ENCODE data around the gene NRP1.

NRP1 gene

DNA sequence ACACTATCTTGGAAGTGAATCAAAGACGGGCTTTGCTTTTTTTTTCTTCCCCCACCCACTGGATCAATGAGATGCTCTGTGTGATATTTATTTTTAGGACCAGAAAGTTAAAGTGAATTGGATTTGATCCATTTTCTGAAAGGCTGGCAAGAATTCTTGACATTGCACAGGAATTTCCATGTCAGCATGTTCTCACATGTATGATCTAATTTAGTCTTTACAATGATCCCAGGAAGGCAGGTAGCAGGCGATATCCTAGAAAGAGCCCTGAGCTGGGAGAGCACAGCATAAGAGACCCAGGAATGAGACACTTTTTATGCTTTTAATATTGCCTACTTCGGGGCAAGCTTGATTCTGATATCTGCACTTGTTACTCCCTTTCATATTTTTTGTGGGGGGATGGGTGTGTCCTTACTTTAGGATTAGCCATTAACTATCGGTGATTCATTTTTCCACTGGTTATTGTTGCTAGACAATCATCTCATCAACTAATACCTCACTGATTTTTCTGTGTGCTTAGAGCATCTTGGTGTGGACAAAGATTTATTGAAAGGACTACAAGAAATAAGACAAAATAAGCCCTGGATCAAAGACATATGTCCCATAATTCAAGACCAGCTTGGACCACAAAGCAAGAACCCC lies 58.1 kb downstream of the NRP1 start:
- no peak for FAIRE-seq
- no peak for DNase-seq (ENCODE audit: insufficient read length, low spot score)
- TF ChIP-seq, protein P1, sequence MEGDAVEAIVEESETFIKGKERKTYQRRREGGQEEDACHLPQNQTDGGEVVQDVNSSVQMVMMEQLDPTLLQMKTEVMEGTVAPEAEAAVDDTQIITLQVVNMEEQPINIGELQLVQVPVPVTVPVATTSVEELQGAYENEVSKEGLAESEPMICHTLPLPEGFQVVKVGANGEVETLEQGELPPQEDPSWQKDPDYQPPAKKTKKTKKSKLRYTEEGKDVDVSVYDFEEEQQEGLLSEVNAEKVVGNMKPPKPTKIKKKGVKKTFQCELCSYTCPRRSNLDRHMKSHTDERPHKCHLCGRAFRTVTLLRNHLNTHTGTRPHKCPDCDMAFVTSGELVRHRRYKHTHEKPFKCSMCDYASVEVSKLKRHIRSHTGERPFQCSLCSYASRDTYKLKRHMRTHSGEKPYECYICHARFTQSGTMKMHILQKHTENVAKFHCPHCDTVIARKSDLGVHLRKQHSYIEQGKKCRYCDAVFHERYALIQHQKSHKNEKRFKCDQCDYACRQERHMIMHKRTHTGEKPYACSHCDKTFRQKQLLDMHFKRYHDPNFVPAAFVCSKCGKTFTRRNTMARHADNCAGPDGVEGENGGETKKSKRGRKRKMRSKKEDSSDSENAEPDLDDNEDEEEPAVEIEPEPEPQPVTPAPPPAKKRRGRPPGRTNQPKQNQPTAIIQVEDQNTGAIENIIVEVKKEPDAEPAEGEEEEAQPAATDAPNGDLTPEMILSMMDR (IDR thresholded peaks at IDR 0.05; ENCODE audit: insufficient read depth, missing control alignments) = no peak

- TF ChIP-seq, protein P1 (IDR thresholded peaks at IDR 0.05; ENCODE audit: insufficient read depth, missing control alignments) = no peak
- DNase-seq (ENCODE audit: insufficient read length, low spot score) (no peak), FAIRE-seq (no peak)
Observed at GRCh38 chr10:33274096-33274785, 60.2 kb downstream of the NRP1 start.

DNA sequence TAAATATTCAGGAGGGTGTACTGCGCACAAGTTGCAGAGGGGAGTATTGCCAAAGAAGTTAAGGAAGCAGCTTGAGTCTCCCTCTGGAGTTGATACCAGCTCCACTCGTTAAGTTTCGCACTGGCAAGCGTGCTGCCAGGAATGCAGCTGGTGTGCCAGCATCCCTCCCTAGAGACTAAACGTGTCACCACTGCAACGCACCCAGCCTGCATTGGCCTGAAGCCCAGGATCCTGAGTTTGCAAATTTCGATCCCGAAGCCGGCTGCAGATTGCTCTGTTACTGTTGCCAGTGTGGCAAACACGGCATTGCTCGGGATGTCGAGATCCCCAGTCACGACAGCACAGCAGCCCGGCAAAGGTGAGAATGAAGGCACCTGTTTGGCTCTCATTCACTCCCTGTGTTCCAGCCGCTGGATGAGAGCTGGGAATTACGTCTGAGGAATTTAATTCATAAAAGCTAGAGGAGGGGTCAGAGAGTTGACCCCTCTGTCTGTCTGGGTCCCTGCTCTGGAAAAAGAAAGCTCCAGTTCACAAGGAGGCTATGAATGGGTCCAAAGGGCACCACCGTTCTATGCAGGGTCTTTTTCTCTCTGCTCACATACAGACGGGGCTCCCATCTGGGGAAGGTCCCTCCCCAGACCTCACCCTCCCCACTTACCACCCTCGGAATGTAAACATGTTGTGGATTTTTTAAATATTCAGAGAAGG lies 61.0 kb downstream of the NRP1 start:
- no peak for DNase-seq (ENCODE audit: insufficient read length, low spot score)
- FAIRE-seq = no peak
- TF ChIP-seq, protein P1 (IDR thresholded peaks at IDR 0.05; ENCODE audit: insufficient read depth, missing control alignments) = no peak

- TF ChIP-seq, protein P1 (IDR thresholded peaks at IDR 0.05; ENCODE audit: insufficient read depth, missing control alignments) = no peak
- DNase-seq (ENCODE audit: insufficient read length, low spot score) = no peak
- FAIRE-seq = no peak
Observed at GRCh38 chr10:33272635-33273034, 61.8 kb downstream of the NRP1 start.

DNA sequence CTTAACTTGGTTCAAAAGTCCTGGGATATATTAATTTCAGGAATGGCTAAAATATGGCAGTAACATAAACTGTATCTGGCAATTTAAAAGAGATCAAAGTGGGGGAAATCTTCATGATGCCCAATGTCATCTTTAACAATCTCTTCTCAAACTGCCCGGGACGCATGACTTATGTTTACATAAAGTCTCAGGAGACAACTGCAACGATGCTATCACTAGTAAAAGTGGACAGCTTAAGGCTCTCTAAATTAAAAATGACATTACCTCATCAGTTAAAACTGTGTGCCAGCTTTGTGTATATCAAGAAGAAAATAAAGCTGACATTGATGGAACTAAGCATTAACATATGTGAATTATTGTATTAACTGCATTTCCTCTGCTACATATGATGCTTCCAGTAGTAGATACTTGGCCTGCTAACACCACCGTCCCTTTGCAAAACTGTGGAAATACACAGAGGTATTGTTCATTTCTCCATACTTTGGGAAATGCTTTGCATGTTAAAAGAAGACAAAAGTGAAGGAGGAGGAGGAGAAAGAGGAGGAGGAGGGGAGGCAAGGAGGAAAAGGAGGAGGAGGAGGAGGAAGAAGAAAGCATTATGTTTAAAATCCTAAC lies 62.4 kb downstream of the NRP1 start:
- TF ChIP-seq, protein P1 (IDR thresholded peaks at IDR 0.05; ENCODE audit: insufficient read depth, missing control alignments) = no peak
- no peak for FAIRE-seq

DNA sequence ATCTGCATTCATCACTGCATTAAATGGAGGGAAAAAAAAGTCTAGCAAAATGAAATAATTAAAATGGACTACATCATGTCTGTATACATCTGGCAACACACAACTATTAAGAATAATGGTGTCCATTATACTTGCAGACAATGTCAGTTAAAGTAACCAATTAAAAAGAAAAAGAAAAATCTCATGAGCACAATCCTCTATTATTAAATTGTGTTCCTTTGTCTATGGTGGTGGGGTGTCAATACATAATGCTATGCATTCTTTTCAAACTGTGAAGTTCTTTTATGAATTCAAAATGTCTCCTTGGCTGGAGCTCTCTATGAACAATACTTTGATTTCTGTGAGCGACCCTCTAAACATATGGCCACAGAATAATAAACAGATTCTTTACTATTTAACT lies 63.5 kb downstream of the NRP1 start:
- TF ChIP-seq, protein P1 (IDR thresholded peaks at IDR 0.05; ENCODE audit: insufficient read depth, missing control alignments) = no peak
- FAIRE-seq (no peak), DNase-seq (ENCODE audit: insufficient read length, low spot score) (no peak)

More for the DNA sequence above, 62.4 kb downstream of the NRP1 start:
- no peak for DNase-seq (ENCODE audit: insufficient read length, low spot score)
